CD14-positive monocyte (primary cell): ENCODE measurements around the gene RBMS3. TPM values are rescaled to one million over a fixed set of nuclear protein-coding genes. Genes with fewer than 3 reads are reported as not detected.

Experiments
- DNase-seq, 3 donors: peaks; one replicate each; pipeline ENCODE4 v3.0.0-alpha.2; 2011 to 2022
- H2AFZ ChIP-seq: 2 replicates; pipeline ENCODE4 v1.6.0; 2012; ENCODE audit warnings: mild to moderate bottlenecking, low read depth, low read length, inconsistent platforms; ENCODE audit not compliant: insufficient read depth, poor library complexity, severe bottlenecking
- H3K27ac ChIP-seq, 2 donors: 1 replicate in 1 of 2; 2 replicates in 1 of 2; pipeline ENCODE4 v1.5.1; 2012 to 2013; ENCODE audit warnings: low read length in 2 of 2, control low read depth in 1 of 2, inconsistent platforms in 1 of 2, low read depth in 1 of 2, mild to moderate bottlenecking in 1 of 2
- H3K27me3 ChIP-seq, 2 donors: one replicate each; pipeline versions ENCODE4 v1.6.0 to v1.6.1; 2011 to 2013; ENCODE audit warnings: low read length in 2 of 2; ENCODE audit not compliant: control insufficient read depth in 2 of 2, insufficient read depth in 2 of 2
- H3K36me3 ChIP-seq, 2 donors: replicated peaks in 1 of 2; 1 replicate in 1 of 2; 2 replicates in 1 of 2; pipeline versions ENCODE4 v1.5.1 to v1.6.1; 2012 to 2013; ENCODE audit warnings: low read length in 2 of 2, control low read depth in 1 of 2, inconsistent platforms in 1 of 2, mild to moderate bottlenecking in 1 of 2; ENCODE audit not compliant: insufficient read depth in 2 of 2, control insufficient read depth in 1 of 2
- H3K4me1 ChIP-seq, 2 donors: 1 replicate in 1 of 2; 2 replicates in 1 of 2; pipeline versions ENCODE4 v1.5.1 to v1.6.1; 2012 to 2013; ENCODE audit warnings: low read length in 2 of 2, control low read depth in 1 of 2, inconsistent platforms in 1 of 2, mild to moderate bottlenecking in 1 of 2, moderate library complexity in 1 of 2; ENCODE audit not compliant: insufficient read depth in 2 of 2, control insufficient read depth in 1 of 2
- H3K4me2 ChIP-seq: replicated peaks from 2 replicates; pipeline ENCODE3; 2012; ENCODE audit warnings: low read length, moderate library complexity, mild to moderate bottlenecking; ENCODE audit not compliant: poor library complexity, severe bottlenecking; ENCODE audit errors: extremely low read depth
- H3K4me3 ChIP-seq, 3 experiments: fragments of 200-600 bp in 1 of 3; sonication (generic) in 1 of 3; replicated peaks in 1 of 3; 1 replicate in 2 of 3; 2 replicates in 1 of 3; pipeline ENCODE4 v1.5.1; 2011 to 2013; ENCODE audit warnings: low read length in 3 of 3, mild to moderate bottlenecking in 3 of 3, control low read depth in 2 of 3, low read depth in 2 of 3, inconsistent platforms in 1 of 3, moderate library complexity in 1 of 3
- H3K79me2 ChIP-seq: 2 replicates; pipeline ENCODE4 v1.6.0; 2012; ENCODE audit warnings: mild to moderate bottlenecking, control low read depth, inconsistent platforms, low read length, moderate library complexity; ENCODE audit not compliant: insufficient read depth
- H3K9ac ChIP-seq: 2 replicates; pipeline ENCODE4 v1.6.0; 2017; ENCODE audit warnings: low read length, mild to moderate bottlenecking; ENCODE audit not compliant: insufficient read depth, poor library complexity, severe bottlenecking
- H3K9me3 ChIP-seq, 2 donors: replicated peaks in 1 of 2; 1 replicate in 1 of 2; 2 replicates in 1 of 2; pipeline versions ENCODE4 v1.5.1 to v1.6.1; 2012 to 2013; ENCODE audit warnings: low read length in 2 of 2, control low read depth in 1 of 2; ENCODE audit not compliant: control insufficient read depth in 1 of 2, insufficient read depth in 1 of 2
- H4K20me1 ChIP-seq: 2 replicates; pipeline ENCODE4 v1.6.0; 2012; ENCODE audit warnings: mild to moderate bottlenecking, low read length, control low read depth, moderate library complexity; ENCODE audit not compliant: insufficient read depth
- H3K27ac Mint-ChIP-seq, 7 donors: one replicate each; pipeline ENCODE4 v1.8.0; 2020; ENCODE audit warnings: mild to moderate bottlenecking in 7 of 7, mixed read lengths in 7 of 7, moderate library complexity in 6 of 7, inconsistent platforms in 2 of 7
- H3K27me3 Mint-ChIP-seq, 3 donors: one replicate each; pipeline ENCODE4 v1.8.0; 2021 to 2022; ENCODE audit warnings: low read depth in 3 of 3, mild to moderate bottlenecking in 3 of 3, mixed read lengths in 3 of 3, moderate library complexity in 3 of 3, inconsistent platforms in 1 of 3
- H3K36me3 Mint-ChIP-seq, 2 donors: one replicate each; pipeline ENCODE4 v1.8.0; 2020; ENCODE audit warnings: mixed read lengths in 2 of 2, inconsistent platforms in 1 of 2, mild to moderate bottlenecking in 1 of 2
- H3K4me1 Mint-ChIP-seq: one replicate; pipeline ENCODE4 v1.8.0; 2020; ENCODE audit warnings: mild to moderate bottlenecking, mixed read lengths
- H3K4me3 Mint-ChIP-seq, 2 donors: one replicate each; pipeline ENCODE4 v1.8.0; 2020; ENCODE audit warnings: mild to moderate bottlenecking in 2 of 2, mixed read lengths in 2 of 2, moderate library complexity in 1 of 2
- H3K9me3 Mint-ChIP-seq, 7 donors: one replicate each; pipeline ENCODE4 v1.8.0; 2020 to 2022; ENCODE audit warnings: mixed read lengths in 7 of 7, mild to moderate bottlenecking in 6 of 7, moderate library complexity in 6 of 7, inconsistent platforms in 2 of 7
- CTCF ChIP-seq: fragments of 200-600 bp; IDR thresholded peaks from one replicate; pipeline ENCODE4 v1.8.0; 2022; ENCODE audit warnings: antibody characterized with exemption, mild to moderate bottlenecking
- WGBS: methylation state at CpG from one replicate; pipeline ENCODE4 v1.1.5; 2013; ENCODE audit warnings: missing lambda C conversion rate; ENCODE audit not compliant: insufficient coverage; 5-methylcytosine and 5-hydroxymethylcytosine counted together
- intact Hi-C, 2 donors: fragments of 100-400 bp; cut with micrococcal nuclease; formaldehyde crosslinking; loops; one replicate each; pipeline versions ENCODE4 v1.15.0 to v1.15.1; 2023
- polyA plus RNA-seq, 3 donors: library from polyadenylated mRNA; depleted of rRNA in 1 of 3; unstranded in 2 of 3; stranded (reverse) in 1 of 3; fragments of 300-500 nt in 2 of 3; fragments of >200 nt in 1 of 3; fragmentation: Illumina TruSeq in 2 of 3; gene quantifications; 1 replicate in 2 of 3; 2 replicates in 1 of 3; pipeline ENCODE4 v1.2.3, GENCODE V29; 2012 to 2021

RBMS3 gene
- polyA plus RNA-seq, 3 donors, result not detected

DNA sequence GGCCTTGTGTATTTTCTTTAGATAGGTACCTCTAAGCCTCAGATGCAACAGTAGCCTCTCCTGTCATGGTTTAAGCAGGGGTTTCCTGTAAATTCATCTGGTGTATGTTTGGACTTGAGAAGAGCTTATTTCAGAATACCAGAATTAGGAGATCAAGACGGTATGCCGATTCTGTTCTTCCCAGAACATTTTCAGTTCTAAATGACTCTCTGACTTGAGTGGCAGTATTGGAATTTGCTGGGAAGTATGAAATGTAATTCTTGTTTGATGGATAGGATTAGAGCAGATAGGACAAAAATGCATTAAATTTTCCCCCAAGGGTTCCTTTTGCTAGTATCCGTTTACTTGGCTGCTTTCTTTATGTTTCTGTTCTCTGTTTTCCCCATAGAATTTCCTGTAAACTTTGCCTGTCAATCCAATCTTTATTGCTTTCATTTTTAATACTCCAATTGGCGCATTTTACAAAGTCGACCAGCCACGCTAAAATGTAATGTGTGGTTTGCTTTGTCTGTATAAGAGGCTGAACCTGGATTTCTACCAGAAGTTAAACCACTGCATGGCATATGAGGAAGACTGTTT, 612.2 kb downstream of the RBMS3 start:
- H2AFZ ChIP-seq, result no peak overlapping the region
- H3K4me1 ChIP-seq, result no peaks in the 10 kb centered on the region
- no peak overlapping the region for H3K4me3 ChIP-seq
- H3K9ac ChIP-seq, result no peak overlapping the region
- H3K27me3 ChIP-seq, result no peaks in the 10 kb centered on the region
- Mint-ChIP-seq H3K27ac (no peak overlapping the region), H3K27me3 (no peaks in the 10 kb centered on the region), H3K36me3 (no peaks in the 10 kb centered on the region), H3K4me1 (no peaks in the 10 kb centered on the region), H3K9me3 (peaks cover 0 to 3% (median 0%) of the 10 kb centered on the region in 7 donors), H3K4me3 (no peak overlapping the region)
- H3K27ac ChIP-seq, result no peak overlapping the region
- DNase-seq, result no peak
- no peaks in the 10 kb centered on the region for H4K20me1 ChIP-seq
- TF ChIP-seq CTCF, result no peak
- intact Hi-C loops, result no loop called here
- H3K36me3 ChIP-seq, result no peaks in the 10 kb centered on the region
- H3K79me2 ChIP-seq, result no peaks in the 10 kb centered on the region
- no peak overlapping the region for H3K4me2 ChIP-seq
- WGBS, result no CpG with 5 or more reads among the region's 6 CpGs
- H3K9me3 ChIP-seq, result no peaks in the 10 kb centered on the region

GRCh38 chr3:29896856-29897255, 616.0 kb downstream of the RBMS3 start:
- no peak for TF ChIP-seq CTCF
- H3K27me3 ChIP-seq, result no peaks in the 10 kb centered on the region
- no peaks in the 10 kb centered on the region for H3K4me1 ChIP-seq
- peaks cover 0 to 3% (median 0%) of the 10 kb centered on the region in 7 donors for H3K9me3 Mint-ChIP-seq
- no peak overlapping the region for H2AFZ ChIP-seq
- no peaks in the 10 kb centered on the region for H3K36me3 Mint-ChIP-seq
- H3K4me2 ChIP-seq, result no peak overlapping the region
- no peaks in the 10 kb centered on the region for H4K20me1 ChIP-seq
- H3K27me3 Mint-ChIP-seq, result no peaks in the 10 kb centered on the region
- WGBS, result 100% methylated on average over 2 of the region's 3 CpGs
- H3K4me1 Mint-ChIP-seq, result no peaks in the 10 kb centered on the region
- no peaks in the 10 kb centered on the region for H3K79me2 ChIP-seq
- no peak overlapping the region for H3K4me3 Mint-ChIP-seq
- no peak overlapping the region for H3K27ac Mint-ChIP-seq
- no peak for DNase-seq
- intact Hi-C loops, result no loop called here
- H3K9me3 ChIP-seq, result no peaks in the 10 kb centered on the region
- no peak overlapping the region for H3K4me3 ChIP-seq
- no peak overlapping the region for H3K9ac ChIP-seq
- no peak overlapping the region for H3K27ac ChIP-seq
- H3K36me3 ChIP-seq, result no peaks in the 10 kb centered on the region
